Thoracic aorta endothelial cell (primary cell): ENCODE results near the gene FRMPD3. TPM values are rescaled to one million over a fixed set of nuclear protein-coding genes. Genes with fewer than 3 reads are reported as not detected.

Experiments
- total RNA-seq: library from RNA; depleted of rRNA; stranded (reverse); fragments of >200 nt; gene quantifications from 2 replicates; pipeline ENCODE4 v1.2.3, GENCODE V29; 2012

FRMPD3 gene
- total RNA-seq: not detected in 2 replicates

DNA sequence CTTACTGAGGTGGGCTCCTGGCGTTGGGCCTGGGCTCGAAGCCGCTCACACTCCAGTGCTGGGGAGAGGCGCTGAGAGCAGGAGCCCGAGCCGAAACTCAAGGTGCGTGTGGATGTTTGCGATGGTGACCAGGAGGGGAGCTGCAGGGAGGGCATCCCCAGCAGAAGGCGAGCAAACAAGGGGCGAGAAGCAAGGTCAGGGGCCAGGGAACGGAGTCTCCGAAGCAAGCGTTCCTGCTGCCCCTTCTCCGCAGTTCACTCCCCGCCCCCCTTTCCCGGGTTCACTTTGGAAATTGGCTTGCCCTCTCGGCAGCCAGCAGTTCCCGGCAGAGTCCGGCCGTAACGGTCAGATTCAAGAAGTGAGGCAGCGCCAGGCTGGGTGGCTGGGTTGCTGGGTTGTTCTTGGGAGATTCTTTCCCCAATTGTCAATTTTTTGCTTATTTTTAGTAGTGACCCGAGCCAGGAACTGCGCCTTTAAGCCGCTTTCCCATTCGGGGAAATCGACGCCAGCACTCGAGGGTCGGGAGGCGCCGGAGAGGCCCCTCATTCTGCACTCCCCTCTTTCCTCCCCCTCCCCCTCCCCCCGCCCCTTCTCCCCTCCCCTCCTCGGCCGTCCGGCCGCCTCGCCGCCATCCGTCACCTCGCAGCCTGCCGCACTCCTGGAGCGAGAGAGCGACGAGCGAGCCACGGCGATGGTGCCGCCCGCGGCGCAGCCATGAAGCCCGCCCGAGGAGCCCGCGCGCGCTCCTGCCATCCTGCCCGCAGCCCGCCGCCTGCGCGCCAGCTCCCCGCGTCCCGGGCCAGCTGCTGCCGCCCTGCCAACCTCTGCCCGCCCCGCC, at the start of gene FRMPD3:
Gene FRMPD3 (plus strand): TSS at position 655 of the 838 bp plus-strand sequence. CDS start 76,937 bp downstream, outside the sequence.

Other genes starting within 250 kb of the FRMPD3 start
- 0.40 and 1.1 TPM in 2 replicates for gene NUP62CL, start 243.2 kb upstream of the FRMPD3 start, total RNA-seq
- gene DNAAF6, start 243.0 kb upstream of the FRMPD3 start, total RNA-seq: not detected in 2 replicates
- gene PRPS1, start 178.9 kb downstream of the FRMPD3 start, total RNA-seq: 43.4 and 45.8 TPM in 2 replicates